SK-N-SH (cell line): ENCODE measurements around the gene DUSP10. TPM values are rescaled to one million over a fixed set of nuclear protein-coding genes. Genes with fewer than 3 reads are reported as not detected.

ENCODE experiments used
- CTCF ChIA-PET: fragments of 300-600, 350-600 bp; formaldehyde crosslinking; extraction: SDS; loops from one replicate; lab custom pipeline; 2021; lab: Yijun Ruan, JAX
- POLR2A ChIA-PET: fragments of 350-600 bp; sonication (Branson Sonifier 250); formaldehyde crosslinking; extraction: SDS; loops from one replicate; lab custom pipeline; 2020; ENCODE audit warnings: antibody characterized with exemption, inconsistent platforms; lab: Yijun Ruan, JAX
- DNase-seq: peaks from one replicate; pipeline ENCODE4 v3.0.0; 2012
- H2AFZ ChIP-seq: fragments of 200-600 bp; sonication (generic); 2 replicates; pipeline ENCODE4 v1.8.1; 2016; ENCODE audit warnings: antibody characterized with exemption, mild to moderate bottlenecking, low read depth
- H3F3A ChIP-seq: fragments of 200-600 bp; sonication (generic); replicated peaks from 2 replicates; pipeline ENCODE3; 2016; ENCODE audit warnings: antibody characterized with exemption, mild to moderate bottlenecking; ENCODE audit not compliant: insufficient read depth
- H3K27ac ChIP-seq, 2 experiments: fragments of 200-500 bp in 1 of 2; fragments of 200-600 bp in 1 of 2; sonication (Bioruptor generic) in 1 of 2; sonication (generic), shearing (Covaris generic) in 1 of 2; 2 replicates each; pipeline versions ENCODE4 v1.5.1 to v1.6.1; 2014 to 2016; ENCODE audit warnings: low read depth in 2 of 2, inconsistent platforms in 1 of 2, low read length in 1 of 2, mild to moderate bottlenecking in 1 of 2, mixed read lengths in 1 of 2
- H3K27me3 ChIP-seq: fragments of 200-600 bp; sonication (generic), shearing (Covaris generic); 2 replicates; pipeline ENCODE4 v1.6.1; 2016; ENCODE audit warnings: mixed run types; ENCODE audit not compliant: insufficient read depth
- H3K36me3 ChIP-seq, 2 experiments: fragments of 200-500 bp in 1 of 2; fragments of 200-600 bp in 1 of 2; sonication (Bioruptor generic) in 1 of 2; sonication (generic) in 1 of 2; replicated peaks in 1 of 2; 2 replicates each; pipeline versions ENCODE3 to v1.5.1; 2014 to 2016; ENCODE audit warnings: low read length in 1 of 2, mild to moderate bottlenecking in 1 of 2; ENCODE audit not compliant: insufficient read depth in 2 of 2, control insufficient read depth in 1 of 2
- H3K4me1 ChIP-seq, 2 experiments: fragments of 200-500 bp in 1 of 2; fragments of 200-600 bp in 1 of 2; sonication (Bioruptor generic) in 1 of 2; sonication (generic), shearing (Covaris generic) in 1 of 2; 2 replicates each; pipeline versions ENCODE4 v1.5.1 to v1.6.1; 2014 to 2016; ENCODE audit warnings: low read depth in 1 of 2, low read length in 1 of 2, mixed run types in 1 of 2; ENCODE audit not compliant: insufficient read depth in 2 of 2, control insufficient read depth in 1 of 2
- H3K4me2 ChIP-seq: fragments of 200-600 bp; sonication (generic), shearing (Covaris generic); 2 replicates; pipeline ENCODE4 v1.6.1; 2017; ENCODE audit warnings: mixed run types
- H3K4me3 ChIP-seq, 2 experiments: fragments of 200-500 bp in 1 of 2; fragments of 200-600 bp in 1 of 2; sonication (Bioruptor generic) in 1 of 2; sonication (generic), shearing (Covaris generic) in 1 of 2; 2 replicates each; pipeline versions ENCODE4 v1.5.1 to v1.8.1; 2014 to 2016; ENCODE audit warnings: low read depth in 2 of 2, inconsistent platforms in 1 of 2, low read length in 1 of 2, mild to moderate bottlenecking in 1 of 2, mixed read lengths in 1 of 2, moderate library complexity in 1 of 2
- H3K79me2 ChIP-seq: fragments of 200-600 bp; sonication (generic); 2 replicates; pipeline ENCODE4 v1.8.1; 2017; ENCODE audit warnings: mild to moderate bottlenecking; ENCODE audit not compliant: insufficient read depth
- H3K9ac ChIP-seq: fragments of 200-600 bp; sonication (generic); 2 replicates; pipeline ENCODE4 v1.6.1; 2017; ENCODE audit warnings: mixed run types
- H3K9me2 ChIP-seq: fragments of 200-600 bp; sonication (generic); 2 replicates; pipeline ENCODE4 v1.6.1; 2017; ENCODE audit warnings: mixed run types
- H3K9me3 ChIP-seq: fragments of 200-600 bp; sonication (generic); 2 replicates; pipeline ENCODE4 v1.6.1; 2017; ENCODE audit warnings: mixed run types, mild to moderate bottlenecking, moderate library complexity
- H4K20me1 ChIP-seq: fragments of 200-600 bp; sonication (generic); 2 replicates; pipeline ENCODE4 v1.6.1; 2017; ENCODE audit warnings: mild to moderate bottlenecking, mixed run types; ENCODE audit not compliant: insufficient read depth
- CHD2 ChIP-seq: fragments of 150-350 bp; IDR thresholded peaks from 2 replicates; pipeline ENCODE4 v1.6.1; 2018; ENCODE audit warnings: low read length; ENCODE audit not compliant: partially characterized antibody
- ELF1 ChIP-seq: IDR thresholded peaks from 2 replicates; pipeline ENCODE4 v1.4.0; 2012
- EZH2phosphoT487 ChIP-seq: fragments of 200-600 bp; sonication (generic); IDR thresholded peaks from 2 replicates; pipeline ENCODE4 v1.6.1; 2017; ENCODE audit warnings: low read depth, mixed run types, mild to moderate bottlenecking, antibody characterized with exemption, moderate library complexity, borderline replicate concordance
- FOSL2 ChIP-seq: IDR thresholded peaks from 2 replicates; pipeline ENCODE4 v1.4.0; 2012; ENCODE audit warnings: low read depth, mild to moderate bottlenecking, moderate library complexity, borderline replicate concordance
- FOXJ3 ChIP-seq: sonication (generic); formaldehyde crosslinking; IDR thresholded peaks from 2 replicates; pipeline ENCODE4 v1.5.1; 2020; ENCODE audit warnings: mild to moderate bottlenecking, missing genetic modification reagents
- FOXM1 ChIP-seq: IDR thresholded peaks from 2 replicates; pipeline ENCODE4 v1.4.0; 2012; ENCODE audit warnings: low read depth, mild to moderate bottlenecking
- GABPA ChIP-seq: IDR thresholded peaks from 2 replicates; pipeline ENCODE4 v1.4.0; 2012; ENCODE audit warnings: low read depth, mild to moderate bottlenecking
- GATA2 ChIP-seq: sonication (generic); formaldehyde crosslinking; IDR thresholded peaks from 2 replicates; pipeline ENCODE4 v1.5.0; 2020; ENCODE audit warnings: mild to moderate bottlenecking, missing genetic modification reagents
- JUND ChIP-seq: IDR thresholded peaks from 2 replicates; pipeline ENCODE4 v1.4.0; 2012
- MXI1 ChIP-seq: IDR thresholded peaks from 2 replicates; pipeline ENCODE4 v1.6.1; 2012; ENCODE audit warnings: mild to moderate bottlenecking, low read depth, low read length, improper control_type of control experiment
- NRF1 ChIP-seq: IDR thresholded peaks from 2 replicates; pipeline ENCODE4 v1.6.1; 2012; ENCODE audit warnings: low read depth, mild to moderate bottlenecking, low read length
- POLR2AphosphoS5 ChIP-seq: IDR thresholded peaks from 2 replicates; pipeline ENCODE4 v1.6.1; 2012; ENCODE audit warnings: low read depth, low read length
- RXRA ChIP-seq: IDR thresholded peaks from 2 replicates; pipeline ENCODE4 v1.4.0; 2012; ENCODE audit warnings: low read depth, mild to moderate bottlenecking, borderline replicate concordance
- SIN3A ChIP-seq: IDR thresholded peaks from 2 replicates; pipeline ENCODE4 v1.6.1; 2012; ENCODE audit warnings: low read depth, mild to moderate bottlenecking, low read length, moderate library complexity, borderline replicate concordance
- TAF1 ChIP-seq: IDR thresholded peaks from 2 replicates; pipeline ENCODE4 v1.6.1; 2012; ENCODE audit warnings: low read depth, mild to moderate bottlenecking, low read length, moderate library complexity, borderline replicate concordance
- TCF12 ChIP-seq: IDR thresholded peaks from 2 replicates; pipeline ENCODE4 v1.4.0; 2012
- YY1 ChIP-seq: IDR thresholded peaks from 2 replicates; pipeline ENCODE4 v1.4.0; 2012; ENCODE audit warnings: low read depth, mild to moderate bottlenecking
- WGBS: methylation state at CpG from one replicate; pipeline ENCODE4 v1.1.6; 2017; ENCODE audit warnings: low lambda C conversion rate; 5-methylcytosine and 5-hydroxymethylcytosine counted together
- polyA plus RNA-seq, 3 experiments: library from polyadenylated mRNA; depleted of rRNA; stranded (reverse); fragments of >200 nt; gene quantifications; 2 replicates each; pipeline ENCODE4 v1.2.3, GENCODE V29; 2012
- TF ChIP-seq, protein P1 (sequence below): fragments of 150-350 bp; IDR thresholded peaks from 2 replicates; pipeline ENCODE4 v1.6.1; 2016; ENCODE audit warnings: mild to moderate bottlenecking, low read depth, low read length
- TF ChIP-seq, protein P2 (sequence below): IDR thresholded peaks from 2 replicates; pipeline ENCODE4; 2012
- TF ChIP-seq, protein P3 (sequence below): IDR thresholded peaks from 2 replicates; pipeline ENCODE4 v1.4.0; 2012; ENCODE audit warnings: low read depth
- TF ChIP-seq, protein P4 (sequence below): IDR thresholded peaks from 2 replicates; pipeline ENCODE4 v1.4.0; 2012; ENCODE audit warnings: low read depth, borderline replicate concordance

Gene DUSP10
- polyA plus RNA-seq, 1 of the 3 experiments (the other 2 are of a cell fraction), result 6.4 TPM

DNA sequence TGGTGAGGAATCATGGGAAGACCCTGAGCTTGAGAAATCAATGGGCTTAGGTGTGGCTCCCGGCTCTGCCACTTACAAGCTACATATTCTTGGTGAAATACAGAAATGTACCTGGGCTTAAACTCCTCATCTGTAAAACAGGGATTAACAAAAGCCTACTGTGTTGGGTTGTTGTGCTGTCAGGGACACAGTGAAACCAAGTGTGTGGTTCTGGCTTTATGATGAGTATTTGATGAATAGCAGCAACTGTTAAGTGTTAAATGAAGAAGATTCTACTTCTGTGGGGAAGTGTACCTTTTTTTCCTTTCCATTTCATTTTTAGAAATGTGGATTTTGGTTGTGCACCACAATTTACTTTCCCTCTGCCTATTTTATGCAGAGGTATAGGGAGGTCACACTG lies 41.1 kb upstream of the DUSP10 start:
- Histone ChIP-seq H3K27ac (no peak overlapping the region), H3K9ac (no peak overlapping the region), H3K79me2 (no peaks in the 10 kb centered on the region), H3K4me1 (no peaks in the 10 kb centered on the region), H2AFZ (no peak overlapping the region), H4K20me1 (no peaks in the 10 kb centered on the region), H3K9me2 (no peaks in the 10 kb centered on the region), H3F3A (no peaks in the 10 kb centered on the region), H3K9me3 (no peaks in the 10 kb centered on the region), H3K4me3 (no peak overlapping the region), H3K36me3 (no peaks in the 10 kb centered on the region), H3K4me2 (no peak overlapping the region), H3K27me3 (no peaks in the 10 kb centered on the region)
- ChIA-PET CTCF (interaction anchor here (1.6 kb wide), 1 partner anchor 10 kb away, joined by 3 read pairs; no protein-coding TSS in a partner anchor), POLR2A (no interaction called here)
- 81% methylated on average over 1 of the region's 1 CpG for WGBS
- TF ChIP-seq YY1, result no peak
- no peak for TF ChIP-seq CHD2
- no peak for TF ChIP-seq TAF1
- no peak for TF ChIP-seq NRF1
- no peak for TF ChIP-seq JUND
- TF ChIP-seq, protein P1, sequence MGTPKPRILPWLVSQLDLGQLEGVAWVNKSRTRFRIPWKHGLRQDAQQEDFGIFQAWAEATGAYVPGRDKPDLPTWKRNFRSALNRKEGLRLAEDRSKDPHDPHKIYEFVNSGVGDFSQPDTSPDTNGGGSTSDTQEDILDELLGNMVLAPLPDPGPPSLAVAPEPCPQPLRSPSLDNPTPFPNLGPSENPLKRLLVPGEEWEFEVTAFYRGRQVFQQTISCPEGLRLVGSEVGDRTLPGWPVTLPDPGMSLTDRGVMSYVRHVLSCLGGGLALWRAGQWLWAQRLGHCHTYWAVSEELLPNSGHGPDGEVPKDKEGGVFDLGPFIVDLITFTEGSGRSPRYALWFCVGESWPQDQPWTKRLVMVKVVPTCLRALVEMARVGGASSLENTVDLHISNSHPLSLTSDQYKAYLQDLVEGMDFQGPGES, result no peak
- no peak for TF ChIP-seq MXI1
- no peak for TF ChIP-seq RXRA
- TF ChIP-seq GATA2 (CRISPR knock-in tag), result no peak
- TF ChIP-seq, protein P2, sequence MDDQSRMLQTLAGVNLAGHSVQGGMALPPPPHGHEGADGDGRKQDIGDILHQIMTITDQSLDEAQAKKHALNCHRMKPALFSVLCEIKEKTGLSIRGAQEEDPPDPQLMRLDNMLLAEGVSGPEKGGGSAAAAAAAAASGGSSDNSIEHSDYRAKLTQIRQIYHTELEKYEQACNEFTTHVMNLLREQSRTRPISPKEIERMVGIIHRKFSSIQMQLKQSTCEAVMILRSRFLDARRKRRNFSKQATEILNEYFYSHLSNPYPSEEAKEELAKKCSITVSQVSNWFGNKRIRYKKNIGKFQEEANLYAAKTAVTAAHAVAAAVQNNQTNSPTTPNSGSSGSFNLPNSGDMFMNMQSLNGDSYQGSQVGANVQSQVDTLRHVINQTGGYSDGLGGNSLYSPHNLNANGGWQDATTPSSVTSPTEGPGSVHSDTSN, result no peak
- no peak for TF ChIP-seq GABPA
- TF ChIP-seq EZH2phosphoT487, result no peak
- TF ChIP-seq, protein P3, sequence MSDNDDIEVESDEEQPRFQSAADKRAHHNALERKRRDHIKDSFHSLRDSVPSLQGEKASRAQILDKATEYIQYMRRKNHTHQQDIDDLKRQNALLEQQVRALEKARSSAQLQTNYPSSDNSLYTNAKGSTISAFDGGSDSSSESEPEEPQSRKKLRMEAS, result no peak
- TF ChIP-seq, protein P4, sequence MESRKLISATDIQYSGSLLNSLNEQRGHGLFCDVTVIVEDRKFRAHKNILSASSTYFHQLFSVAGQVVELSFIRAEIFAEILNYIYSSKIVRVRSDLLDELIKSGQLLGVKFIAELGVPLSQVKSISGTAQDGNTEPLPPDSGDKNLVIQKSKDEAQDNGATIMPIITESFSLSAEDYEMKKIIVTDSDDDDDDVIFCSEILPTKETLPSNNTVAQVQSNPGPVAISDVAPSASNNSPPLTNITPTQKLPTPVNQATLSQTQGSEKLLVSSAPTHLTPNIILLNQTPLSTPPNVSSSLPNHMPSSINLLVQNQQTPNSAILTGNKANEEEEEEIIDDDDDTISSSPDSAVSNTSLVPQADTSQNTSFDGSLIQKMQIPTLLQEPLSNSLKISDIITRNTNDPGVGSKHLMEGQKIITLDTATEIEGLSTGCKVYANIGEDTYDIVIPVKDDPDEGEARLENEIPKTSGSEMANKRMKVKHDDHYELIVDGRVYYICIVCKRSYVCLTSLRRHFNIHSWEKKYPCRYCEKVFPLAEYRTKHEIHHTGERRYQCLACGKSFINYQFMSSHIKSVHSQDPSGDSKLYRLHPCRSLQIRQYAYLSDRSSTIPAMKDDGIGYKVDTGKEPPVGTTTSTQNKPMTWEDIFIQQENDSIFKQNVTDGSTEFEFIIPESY, result no peak
- DNase-seq, result no peak

DNA sequence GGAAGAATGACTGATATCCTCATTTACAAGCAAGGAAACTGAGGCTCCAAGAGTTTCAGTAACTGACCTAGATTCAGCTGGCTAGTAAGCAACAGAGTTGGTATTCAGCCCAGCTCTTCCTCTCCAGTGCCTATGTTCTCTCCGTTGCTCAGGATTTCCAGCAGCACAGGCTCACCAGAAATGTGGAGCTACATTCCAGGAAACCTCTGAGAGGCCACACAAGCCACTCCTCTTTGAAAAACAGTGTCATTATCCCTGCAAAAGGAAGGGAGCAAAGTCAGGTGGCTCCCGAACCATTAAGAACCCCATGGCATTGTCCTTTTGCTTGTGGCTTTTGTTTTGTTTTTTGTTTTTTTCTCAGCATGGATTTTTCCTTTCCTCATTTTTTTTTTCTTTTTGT lies 40.6 kb upstream of the DUSP10 start:
- WGBS, result 70% methylated on average over 2 of the region's 2 CpGs
- no peaks in the 10 kb centered on the region for H3K9me2 ChIP-seq
- H3K4me2 ChIP-seq, result no peak overlapping the region
- no peaks in the 10 kb centered on the region for H3K4me1 ChIP-seq
- H3K36me3 ChIP-seq, result no peaks in the 10 kb centered on the region
- no peaks in the 10 kb centered on the region for H3K27me3 ChIP-seq
- H3K79me2 ChIP-seq, result no peaks in the 10 kb centered on the region
- no peak overlapping the region for H3K4me3 ChIP-seq
- H4K20me1 ChIP-seq, result no peaks in the 10 kb centered on the region
- ChIA-PET CTCF (interaction anchor here (1.6 kb wide), 1 partner anchor 10 kb away, joined by 3 read pairs; no protein-coding TSS in a partner anchor), POLR2A (no interaction called here)
- DNase-seq, result no peak
- H2AFZ ChIP-seq, result no peak overlapping the region
- H3K9ac ChIP-seq, result no peak overlapping the region
- H3K9me3 ChIP-seq, result no peaks in the 10 kb centered on the region
- H3K27ac ChIP-seq, result no peak overlapping the region
- no peaks in the 10 kb centered on the region for H3F3A ChIP-seq
- TF ChIP-seq, protein P4, result no peak
- TF ChIP-seq TCF12, result no peak
- no peak for TF ChIP-seq FOXJ3 (CRISPR knock-in tag)
- no peak for TF ChIP-seq FOXM1
- TF ChIP-seq POLR2AphosphoS5, result no peak
- TF ChIP-seq MXI1, result no peak
- no peak for TF ChIP-seq ELF1
- TF ChIP-seq, protein P2, result no peak
- TF ChIP-seq JUND, result no peak
- TF ChIP-seq SIN3A, result no peak
- no peak for TF ChIP-seq EZH2phosphoT487
- no peak for TF ChIP-seq FOSL2
